Measurements from ENCODE around the gene ERC2. TPM values are rescaled to one million over a fixed set of nuclear protein-coding genes. Genes with fewer than 3 reads are reported as not detected.

The ERC2 gene
- total RNA-seq, 2 donors from 2014 or later, result 16.1 to 22.8 TPM

DNA sequence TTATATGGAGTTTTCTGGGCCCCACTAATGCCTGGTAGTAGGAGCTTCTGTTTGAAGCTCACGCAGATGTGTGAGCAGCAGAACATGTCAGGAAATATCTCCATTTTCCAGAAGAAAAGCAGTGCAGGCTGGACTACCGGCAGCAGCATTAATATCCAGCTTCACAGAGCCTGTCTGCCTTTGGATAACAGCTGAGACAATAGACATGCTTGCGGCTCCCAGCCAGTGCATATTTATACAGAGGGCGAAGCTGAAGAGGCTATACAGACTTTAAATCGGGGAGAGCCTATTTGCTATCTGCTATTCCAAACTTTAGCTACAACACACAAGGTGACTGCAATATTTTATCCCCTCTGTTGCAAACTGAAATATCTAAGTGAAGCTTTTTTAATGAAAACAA is 731.1 kb downstream of the ERC2 start:
- Histone ChIP-seq H3K4me1 (ENCODE audit: control insufficient read depth, insufficient read depth, low read length) (no peaks in the 10 kb centered on the region), H3K4me3 (ENCODE audit: low read length) (no peak overlapping the region), H3K36me3 (ENCODE audit: control insufficient read depth, insufficient read depth, low read length) (no peaks in the 10 kb centered on the region), H3K27me3 (ENCODE audit: control insufficient read depth, insufficient read depth, low read length, poor library complexity, severe bottlenecking) (no peaks in the 10 kb centered on the region), H3K27ac (ENCODE audit: low read depth, low read length) (no peak overlapping the region), H3K9ac (ENCODE audit: extremely low read depth, low read length, poor library complexity, severe bottlenecking) (no peak overlapping the region), H3K9me3 (ENCODE audit: control insufficient read depth, low read length) (no peaks in the 10 kb centered on the region)
- no peaks in the 10 kb centered on the region for H3K27me3 Mint-ChIP-seq (ENCODE audit: insufficient read depth)
- H3K4me1 Mint-ChIP-seq, result no peaks in the 10 kb centered on the region
- no peak overlapping the region for H3K27ac Mint-ChIP-seq
- H3K9me3 Mint-ChIP-seq, result peaks cover 4% of the 10 kb centered on the region
- TF ChIP-seq, protein P1, sequence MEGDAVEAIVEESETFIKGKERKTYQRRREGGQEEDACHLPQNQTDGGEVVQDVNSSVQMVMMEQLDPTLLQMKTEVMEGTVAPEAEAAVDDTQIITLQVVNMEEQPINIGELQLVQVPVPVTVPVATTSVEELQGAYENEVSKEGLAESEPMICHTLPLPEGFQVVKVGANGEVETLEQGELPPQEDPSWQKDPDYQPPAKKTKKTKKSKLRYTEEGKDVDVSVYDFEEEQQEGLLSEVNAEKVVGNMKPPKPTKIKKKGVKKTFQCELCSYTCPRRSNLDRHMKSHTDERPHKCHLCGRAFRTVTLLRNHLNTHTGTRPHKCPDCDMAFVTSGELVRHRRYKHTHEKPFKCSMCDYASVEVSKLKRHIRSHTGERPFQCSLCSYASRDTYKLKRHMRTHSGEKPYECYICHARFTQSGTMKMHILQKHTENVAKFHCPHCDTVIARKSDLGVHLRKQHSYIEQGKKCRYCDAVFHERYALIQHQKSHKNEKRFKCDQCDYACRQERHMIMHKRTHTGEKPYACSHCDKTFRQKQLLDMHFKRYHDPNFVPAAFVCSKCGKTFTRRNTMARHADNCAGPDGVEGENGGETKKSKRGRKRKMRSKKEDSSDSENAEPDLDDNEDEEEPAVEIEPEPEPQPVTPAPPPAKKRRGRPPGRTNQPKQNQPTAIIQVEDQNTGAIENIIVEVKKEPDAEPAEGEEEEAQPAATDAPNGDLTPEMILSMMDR (conservative IDR thresholded peaks at IDR 0.05), result no peak
- DNase-seq, result no peak
- WGBS, 2 experiments (ENCODE audit: insufficient coverage in 1 of 2, insufficient read length in 1 of 2), result 91 to 96% methylated on average over 4 to 5 of the region's 5 CpGs
- H3K36me3 Mint-ChIP-seq (ENCODE audit: low read depth), result no peaks in the 10 kb centered on the region
- H3K4me3 Mint-ChIP-seq, result no peak overlapping the region

DNA sequence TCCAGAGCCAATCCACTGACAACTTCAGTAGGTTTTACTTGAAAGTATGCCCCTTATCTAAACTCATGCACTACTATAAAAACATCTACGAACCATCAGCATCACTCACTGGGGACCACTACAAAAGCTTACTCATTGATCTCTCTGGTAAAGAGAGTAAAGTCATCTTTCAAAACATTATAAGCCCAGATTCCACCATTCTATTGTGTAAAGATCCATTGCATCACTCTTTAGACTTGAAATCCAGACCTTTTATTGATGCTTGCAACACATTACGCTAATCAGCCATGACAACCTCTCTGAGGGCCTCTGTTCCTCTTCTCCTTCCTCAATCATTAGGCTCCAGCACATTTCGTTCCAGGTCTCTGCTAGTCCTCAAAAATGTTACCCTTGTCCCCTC is 732.3 kb downstream of the ERC2 start:
- Mint-ChIP-seq H3K36me3 (ENCODE audit: low read depth) (no peaks in the 10 kb centered on the region), H3K27me3 (ENCODE audit: insufficient read depth) (no peaks in the 10 kb centered on the region), H3K4me3 (no peak overlapping the region), H3K4me1 (no peaks in the 10 kb centered on the region), H3K9me3 (peaks cover 4% of the 10 kb centered on the region), H3K27ac (no peak overlapping the region)
- 85 to 87% methylated on average over 3 of the region's 3 CpGs for WGBS, 2 experiments (ENCODE audit: insufficient coverage in 1 of 2, insufficient read length in 1 of 2)
- Histone ChIP-seq H3K4me3 (ENCODE audit: low read length) (no peak overlapping the region), H3K4me1 (ENCODE audit: control insufficient read depth, insufficient read depth, low read length) (no peaks in the 10 kb centered on the region), H3K27ac (ENCODE audit: low read depth, low read length) (no peak overlapping the region), H3K36me3 (ENCODE audit: control insufficient read depth, insufficient read depth, low read length) (no peaks in the 10 kb centered on the region), H3K9me3 (ENCODE audit: control insufficient read depth, low read length) (no peaks in the 10 kb centered on the region), H3K27me3 (ENCODE audit: control insufficient read depth, insufficient read depth, low read length, poor library complexity, severe bottlenecking) (no peaks in the 10 kb centered on the region), H3K9ac (ENCODE audit: extremely low read depth, low read length, poor library complexity, severe bottlenecking) (no peak overlapping the region)
- TF ChIP-seq, protein P1 (conservative IDR thresholded peaks at IDR 0.05), result no peak
- no peak for DNase-seq

DNA sequence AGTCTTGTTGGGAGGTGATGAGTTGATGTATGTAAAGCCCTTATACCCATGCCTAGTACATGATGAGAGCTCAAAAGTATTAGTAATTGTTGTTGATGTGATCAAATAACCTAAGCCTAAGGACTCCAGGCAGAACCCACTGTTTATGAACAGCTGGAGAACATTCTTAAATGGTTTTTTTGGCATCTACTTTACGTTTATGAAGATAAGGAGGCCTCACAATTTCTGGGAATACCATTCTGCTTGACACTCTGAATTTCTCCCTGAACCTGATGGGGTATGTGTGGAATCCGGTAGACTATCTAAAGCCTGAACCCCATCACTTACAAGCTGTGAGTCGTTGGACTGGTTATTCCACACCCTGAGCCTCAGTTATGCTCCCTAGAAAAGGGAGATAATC is 736.5 kb downstream of the ERC2 start:
- WGBS, 2 experiments (ENCODE audit: insufficient coverage in 1 of 2, insufficient read length in 1 of 2), result 90% methylated on average over 3 of the region's 3 CpGs
- Histone ChIP-seq H3K4me3 (ENCODE audit: low read length) (no peak overlapping the region), H3K27me3 (ENCODE audit: control insufficient read depth, insufficient read depth, low read length, poor library complexity, severe bottlenecking) (no peaks in the 10 kb centered on the region), H3K36me3 (ENCODE audit: control insufficient read depth, insufficient read depth, low read length) (no peaks in the 10 kb centered on the region), H3K4me1 (ENCODE audit: control insufficient read depth, insufficient read depth, low read length) (no peaks in the 10 kb centered on the region), H3K9ac (ENCODE audit: extremely low read depth, low read length, poor library complexity, severe bottlenecking) (no peak overlapping the region), H3K9me3 (ENCODE audit: control insufficient read depth, low read length) (no peaks in the 10 kb centered on the region), H3K27ac (ENCODE audit: low read depth, low read length) (no peak overlapping the region)
- no peak for DNase-seq
- Mint-ChIP-seq H3K4me1 (no peaks in the 10 kb centered on the region), H3K36me3 (ENCODE audit: low read depth) (no peaks in the 10 kb centered on the region), H3K4me3 (no peak overlapping the region), H3K27ac (no peak overlapping the region), H3K9me3 (no peaks in the 10 kb centered on the region), H3K27me3 (ENCODE audit: insufficient read depth) (no peaks in the 10 kb centered on the region)
- TF ChIP-seq, protein P1 (conservative IDR thresholded peaks at IDR 0.05), result no peak
